GM18502 (cell line): ENCODE results near the gene STOML3.

Source experiments
- ATAC-seq: cut with Tn5 transposase; IDR thresholded peaks from one replicate; pipeline ENCODE4 v1.9.1; 2021; ENCODE audit warnings: mild to moderate bottlenecking; ENCODE audit not compliant: unreplicated experiment, poor library complexity

The STOML3 gene

GRCh38 chr13:38922170-38922569 is 68.5 kb downstream of the STOML3 start:
- no peak for ATAC-seq

GRCh38 chr13:38921081-38921480 is 69.5 kb downstream of the STOML3 start:
- ATAC-seq, result no peak
